ENCODE measurements around the gene TP53BP1. TPM values are rescaled to one million over a fixed set of nuclear protein-coding genes. Genes with fewer than 3 reads are reported as not detected.

Gene TP53BP1
- polyA plus RNA-seq, 3 donors: 1.8 to 6.7 (median 3.1) TPM

GRCh38 chr15:43412096-43412495 lies 80.9 kb downstream of the TP53BP1 start:
- intact Hi-C loops (cut with micrococcal nuclease): no loop called here
- Histone ChIP-seq H3K9ac (ENCODE audit: insufficient read depth, low read length, poor library complexity, severe bottlenecking) (no peak overlapping the region), H3K79me2 (ENCODE audit: insufficient read depth, low read length) (no peaks in the 10 kb centered on the region), H2AFZ (ENCODE audit: insufficient read depth, low read depth, low read length, poor library complexity, severe bottlenecking) (no peak overlapping the region), H3K4me1 (ENCODE audit: control insufficient read depth in 1 of 2, insufficient read depth in 2 of 2, low read length in 2 of 2) (no peaks in the 10 kb centered on the region), H3K27me3 (ENCODE audit: control insufficient read depth in 2 of 2, insufficient read depth in 2 of 2, low read length in 2 of 2) (no peaks in the 10 kb centered on the region), H3K36me3 (replicated peaks in 1 of 2; ENCODE audit: control insufficient read depth in 1 of 2, insufficient read depth in 2 of 2, low read length in 2 of 2) (peaks cover 41 to 69% of the 10 kb centered on the region in 2 donors), H3K9me3 (replicated peaks in 1 of 2; ENCODE audit: control insufficient read depth in 1 of 2, insufficient read depth in 1 of 2, low read length in 2 of 2) (no peaks in the 10 kb centered on the region), H4K20me1 (ENCODE audit: insufficient read depth, low read length) (no peaks in the 10 kb centered on the region), H3K27ac (ENCODE audit: low read depth in 1 of 2, low read length in 2 of 2) (no peak overlapping the region), H3K4me2 (replicated peaks; ENCODE audit: extremely low read depth, low read length, poor library complexity, severe bottlenecking) (no peak overlapping the region), H3K4me3 (replicated peaks in 1 of 3; ENCODE audit: low read depth in 2 of 3, low read length in 3 of 3) (no peak overlapping the region)
- no peak for DNase-seq
- no CpG with 5 or more reads among the region's 1 CpG for WGBS (ENCODE audit: insufficient coverage)
- no peak overlapping the region for H3K27ac Mint-ChIP-seq
- H3K27me3 Mint-ChIP-seq (ENCODE audit: low read depth in 3 of 3): no peaks in the 10 kb centered on the region
- no peak for TF ChIP-seq CTCF (IDR thresholded peaks at IDR 0.05)
- H3K4me1 Mint-ChIP-seq: peaks cover 3% of the 10 kb centered on the region
- no peak overlapping the region for H3K4me3 Mint-ChIP-seq
- H3K36me3 Mint-ChIP-seq: peaks cover 57 to 62% of the 10 kb centered on the region in 2 donors
- H3K9me3 Mint-ChIP-seq: no peaks in the 10 kb centered on the region

- Mint-ChIP-seq H3K4me1 (peaks cover 3% of the 10 kb centered on the region), H3K36me3 (peaks cover 67% of the 10 kb centered on the region in 2 donors), H3K27me3 (ENCODE audit: low read depth in 3 of 3) (no peaks in the 10 kb centered on the region), H3K9me3 (no peaks in the 10 kb centered on the region), H3K4me3 (no peak overlapping the region), H3K27ac (no peak overlapping the region)
- no peaks in the 10 kb centered on the region for H3K79me2 ChIP-seq (ENCODE audit: insufficient read depth, low read length)
- H3K4me2 ChIP-seq (replicated peaks; ENCODE audit: extremely low read depth, low read length, poor library complexity, severe bottlenecking): no peak overlapping the region
- peaks cover 48 to 71% of the 10 kb centered on the region in 2 donors for H3K36me3 ChIP-seq (replicated peaks in 1 of 2; ENCODE audit: control insufficient read depth in 1 of 2, insufficient read depth in 2 of 2, low read length in 2 of 2)
- no peak for TF ChIP-seq CTCF (IDR thresholded peaks at IDR 0.05)
- no peak overlapping the region for H3K4me3 ChIP-seq (replicated peaks in 1 of 3; ENCODE audit: low read depth in 2 of 3, low read length in 3 of 3)
- WGBS (ENCODE audit: insufficient coverage): 91% methylated on average over 5 of the region's 5 CpGs
- no peaks in the 10 kb centered on the region for H3K27me3 ChIP-seq (ENCODE audit: control insufficient read depth in 2 of 2, insufficient read depth in 2 of 2, low read length in 2 of 2)
- intact Hi-C loops (cut with micrococcal nuclease): no loop called here
- no peak for DNase-seq
- no peaks in the 10 kb centered on the region for H4K20me1 ChIP-seq (ENCODE audit: insufficient read depth, low read length)
- H3K9ac ChIP-seq (ENCODE audit: insufficient read depth, low read length, poor library complexity, severe bottlenecking): no peak overlapping the region
- H3K4me1 ChIP-seq (ENCODE audit: control insufficient read depth in 1 of 2, insufficient read depth in 2 of 2, low read length in 2 of 2): no peaks in the 10 kb centered on the region
- no peak overlapping the region for H2AFZ ChIP-seq (ENCODE audit: insufficient read depth, low read depth, low read length, poor library complexity, severe bottlenecking)
- no peak overlapping the region for H3K27ac ChIP-seq (ENCODE audit: low read depth in 1 of 2, low read length in 2 of 2)
- H3K9me3 ChIP-seq (replicated peaks in 1 of 2; ENCODE audit: control insufficient read depth in 1 of 2, insufficient read depth in 1 of 2, low read length in 2 of 2): no peaks in the 10 kb centered on the region
These were observed 82.3 kb downstream of the TP53BP1 start for GRCh38 chr15:43410572-43411214.
